GM21723 (cell line): ENCODE data around the gene ZNF76.
"Not testable (repeated sequence)": the region's sequence is repeated elsewhere in the genome, so short reads cannot be mapped to it uniquely, and the experiment has no call there.

Source experiments
- ATAC-seq: cut with Tn5 transposase; IDR thresholded peaks from one replicate; pipeline ENCODE4 v1.9.1; 2021; ENCODE audit warnings: mild to moderate bottlenecking, moderate library complexity; ENCODE audit not compliant: unreplicated experiment

The ZNF76 gene

GRCh38 chr6:35327349-35328027, 68.0 kb downstream of the ZNF76 start:
- ATAC-seq, result no peak

DNA sequence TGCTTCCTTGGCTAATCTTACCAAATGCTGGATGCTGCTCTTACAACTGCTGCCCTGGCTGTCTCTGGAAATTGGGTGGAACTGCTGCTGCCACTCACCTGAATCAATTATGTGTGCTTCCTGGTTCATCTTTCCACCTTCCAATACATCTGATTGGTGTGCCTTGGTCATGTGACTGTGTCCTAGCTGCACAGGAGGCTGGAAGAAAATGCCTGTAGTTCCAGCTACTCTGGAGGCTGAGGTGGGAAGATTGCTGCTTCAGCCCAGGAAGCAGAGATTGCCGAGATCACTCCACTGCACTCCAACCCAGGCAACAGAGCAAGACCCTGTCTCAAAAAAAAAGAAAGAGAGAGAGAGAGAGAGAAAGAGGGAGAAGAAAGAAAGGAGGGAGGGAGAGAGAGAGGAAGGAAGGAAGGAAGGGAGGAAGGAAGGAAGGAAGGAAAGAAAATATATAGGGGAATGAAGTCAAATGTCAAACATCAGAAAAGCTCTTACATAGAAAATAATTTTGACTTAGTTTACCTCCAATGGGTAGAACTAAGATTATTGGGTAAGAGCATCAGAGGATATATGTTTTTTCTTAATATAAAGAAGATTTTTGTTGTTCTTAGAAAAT, 68.7 kb downstream of the ZNF76 start:
- no peak for ATAC-seq

GRCh38 chr6:35328965-35329364, 69.4 kb downstream of the ZNF76 start:
- not testable (repeated sequence) for ATAC-seq

GRCh38 chr6:35330541-35331119, 71.1 kb downstream of the ZNF76 start:
- ATAC-seq, result no peak

DNA sequence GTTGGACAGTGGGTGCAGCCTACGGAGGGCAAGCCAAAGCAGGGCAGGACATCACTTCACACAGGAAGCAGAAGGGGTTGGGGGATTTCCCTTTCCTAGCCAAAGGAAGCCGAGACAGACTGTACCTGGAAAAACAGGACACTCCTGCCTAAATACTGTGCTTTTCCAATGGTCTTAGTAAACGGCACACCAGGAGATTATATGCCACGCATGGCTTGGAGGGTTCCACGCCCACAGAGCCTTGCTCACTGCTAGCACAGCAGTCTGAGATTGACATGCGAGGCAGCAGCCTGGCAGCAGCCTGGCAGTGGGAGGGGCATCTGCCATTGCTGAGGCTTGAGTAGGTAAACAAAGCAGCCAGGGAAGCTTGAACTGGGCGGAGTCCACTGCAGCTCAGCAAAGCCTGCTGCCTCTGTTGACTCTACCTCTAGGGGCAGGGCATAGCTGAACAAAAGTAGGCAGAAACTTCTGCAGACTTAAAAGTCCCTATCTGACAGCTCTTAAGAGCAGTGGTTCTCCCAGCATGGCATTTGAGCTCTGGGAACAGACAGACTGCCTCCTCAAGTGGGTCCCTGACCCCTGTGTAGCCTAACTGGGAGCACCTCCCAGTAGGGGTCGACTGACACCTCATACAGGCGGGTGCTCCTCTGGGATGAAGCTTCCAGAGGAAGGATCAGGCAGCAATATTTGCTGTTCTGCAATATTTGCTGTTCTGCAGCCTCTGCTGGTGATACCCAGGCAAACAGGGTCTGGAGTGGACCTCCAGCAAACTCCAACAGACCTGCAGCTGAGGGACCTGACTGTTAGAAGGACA, 72.7 kb downstream of the ZNF76 start:
- ATAC-seq, result not testable (repeated sequence)

DNA sequence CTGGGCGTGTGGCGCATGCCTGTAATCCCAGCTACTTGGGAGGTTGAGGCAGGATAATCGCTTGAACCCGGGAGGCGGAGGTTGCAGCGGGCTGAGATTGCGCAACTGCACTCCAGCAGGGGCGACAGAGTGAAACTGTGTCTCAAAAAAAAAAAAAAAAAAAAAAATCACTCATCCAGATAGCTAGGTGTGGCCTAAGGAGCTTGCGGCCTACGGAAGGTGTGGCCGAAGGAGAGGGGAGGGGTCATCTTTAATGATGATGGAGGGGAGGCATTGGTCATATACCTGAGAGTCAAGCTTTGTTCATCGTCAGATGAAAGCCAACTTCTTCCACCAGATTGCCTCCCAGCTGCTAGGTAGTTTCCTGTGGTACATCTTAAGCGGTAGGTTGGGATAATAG, 82.0 kb downstream of the ZNF76 start:
- ATAC-seq, result no peak

DNA sequence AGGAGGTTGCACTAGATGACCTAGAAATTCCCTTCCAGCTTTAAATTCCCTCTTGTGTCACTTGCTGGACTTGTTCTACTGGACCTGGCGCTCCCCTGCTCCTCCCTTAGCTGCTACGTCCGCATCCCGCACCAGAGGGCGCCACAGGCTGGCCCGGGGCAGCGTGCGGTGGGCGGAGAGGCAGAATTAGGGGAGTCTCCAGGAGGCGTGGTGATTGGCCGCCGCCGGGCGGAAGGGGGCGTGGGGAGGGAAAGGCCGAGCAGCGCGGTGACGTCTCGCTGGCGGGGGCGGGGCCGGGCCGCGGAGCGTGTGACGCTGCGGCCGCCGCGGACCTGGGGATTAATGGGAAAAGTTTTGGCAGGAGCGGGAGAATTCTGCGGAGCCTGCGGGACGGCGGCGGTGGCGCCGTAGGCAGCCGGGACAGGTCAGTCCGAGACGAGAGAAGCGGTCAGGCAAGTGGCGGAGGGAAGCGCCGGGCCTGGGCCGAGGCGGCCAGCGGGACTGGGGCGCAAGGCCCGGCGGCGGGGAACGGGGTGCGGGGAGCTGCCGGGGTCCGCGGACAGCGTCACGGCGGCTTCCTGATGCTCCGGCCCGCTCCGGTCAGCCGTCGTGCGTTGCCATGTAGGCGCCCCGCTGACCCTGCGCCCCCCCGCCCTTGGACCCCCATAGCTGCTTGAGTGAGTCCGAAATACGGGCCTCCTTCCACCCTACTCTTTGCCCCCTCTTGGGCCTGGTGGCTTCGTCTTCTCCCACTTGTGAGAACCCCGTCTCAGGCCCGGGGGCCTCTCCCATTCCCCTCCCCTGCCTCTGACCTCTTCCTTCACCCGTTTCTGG, 82.9 kb downstream of the ZNF76 start, which contains the start of gene PPARD:
PPARD (plus strand) TSS at position 301 of the 834 bp plus-strand sequence. CDS start 68,530 bp downstream, outside the sequence.
- peak; percentile 93 for ATAC-seq

DNA sequence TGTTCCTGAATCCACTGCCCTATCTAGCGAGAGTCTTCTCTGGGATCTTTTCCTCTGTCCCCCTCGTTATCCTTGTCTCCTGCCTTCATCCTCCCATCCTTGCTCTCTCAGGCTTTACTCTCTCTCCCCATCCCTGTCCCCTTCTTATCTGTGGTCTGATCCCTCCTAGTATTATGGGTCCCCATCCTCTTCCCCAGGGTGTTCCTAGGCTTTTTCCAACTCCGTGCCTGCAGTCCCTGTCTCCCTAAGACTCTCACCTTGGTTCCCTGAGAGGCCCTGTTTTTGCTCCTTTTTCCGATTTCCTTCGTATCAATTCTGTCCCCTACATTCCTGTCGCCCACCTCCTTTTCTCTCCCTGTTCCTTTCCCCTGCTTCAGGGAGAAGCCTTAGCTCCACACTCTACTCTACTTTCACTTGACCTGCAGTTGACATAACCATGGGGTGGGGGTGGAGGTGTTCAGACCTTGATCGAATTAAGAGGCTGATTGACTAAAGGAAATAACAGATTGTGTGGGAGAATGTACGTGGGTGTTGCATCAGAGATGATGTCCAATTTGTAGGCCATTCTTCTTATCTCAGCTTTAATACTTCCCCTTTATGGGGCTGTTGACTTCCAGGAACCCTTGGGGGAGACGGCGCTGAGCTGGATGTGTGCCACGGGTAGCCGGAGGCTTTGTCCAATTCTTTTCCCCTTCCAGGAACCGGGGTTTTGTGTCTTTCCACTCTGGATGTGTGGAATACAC, 83.7 kb downstream of the ZNF76 start:
- no peak for ATAC-seq

GRCh38 chr6:35343835-35344550, 84.5 kb downstream of the ZNF76 start:
- ATAC-seq, result no peak
